B cell (primary cell): ENCODE results near the gene UCHL1.

Experiments
- EZH2 ChIP-seq: IDR thresholded peaks from 2 replicates; pipeline ENCODE4 v1.6.1; 2012; ENCODE audit warnings: borderline replicate concordance, low read depth, mild to moderate bottlenecking, moderate library complexity, low read length; ENCODE audit not compliant: insufficient read depth, poor library complexity, severe bottlenecking
- TF ChIP-seq, protein P1 (sequence below): fragments of 200-600 bp; IDR thresholded peaks from one replicate; pipeline ENCODE4 v1.8.0; 2022; ENCODE audit warnings: antibody characterized with exemption, mild to moderate bottlenecking

DNA sequence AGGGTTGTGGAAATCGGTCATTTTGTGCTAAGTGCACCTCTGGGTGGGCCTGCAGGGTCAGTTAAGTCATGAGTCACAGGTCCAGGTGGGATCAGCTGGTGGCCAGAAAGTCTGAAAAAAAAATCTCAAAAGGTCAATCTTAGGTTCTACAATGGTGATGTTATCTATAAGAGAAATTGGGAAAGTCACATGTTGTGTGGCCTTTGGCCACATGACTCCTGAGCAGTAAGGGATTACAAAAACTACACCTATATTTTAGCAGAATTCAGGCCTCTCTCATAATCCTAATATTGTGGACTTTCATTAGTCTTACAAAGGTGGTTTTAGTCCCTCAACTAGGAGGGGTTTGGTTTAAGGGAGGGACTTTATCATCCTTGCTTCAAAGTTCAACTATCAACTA, 59.1 kb downstream of the UCHL1 start:
- TF ChIP-seq, protein P1, sequence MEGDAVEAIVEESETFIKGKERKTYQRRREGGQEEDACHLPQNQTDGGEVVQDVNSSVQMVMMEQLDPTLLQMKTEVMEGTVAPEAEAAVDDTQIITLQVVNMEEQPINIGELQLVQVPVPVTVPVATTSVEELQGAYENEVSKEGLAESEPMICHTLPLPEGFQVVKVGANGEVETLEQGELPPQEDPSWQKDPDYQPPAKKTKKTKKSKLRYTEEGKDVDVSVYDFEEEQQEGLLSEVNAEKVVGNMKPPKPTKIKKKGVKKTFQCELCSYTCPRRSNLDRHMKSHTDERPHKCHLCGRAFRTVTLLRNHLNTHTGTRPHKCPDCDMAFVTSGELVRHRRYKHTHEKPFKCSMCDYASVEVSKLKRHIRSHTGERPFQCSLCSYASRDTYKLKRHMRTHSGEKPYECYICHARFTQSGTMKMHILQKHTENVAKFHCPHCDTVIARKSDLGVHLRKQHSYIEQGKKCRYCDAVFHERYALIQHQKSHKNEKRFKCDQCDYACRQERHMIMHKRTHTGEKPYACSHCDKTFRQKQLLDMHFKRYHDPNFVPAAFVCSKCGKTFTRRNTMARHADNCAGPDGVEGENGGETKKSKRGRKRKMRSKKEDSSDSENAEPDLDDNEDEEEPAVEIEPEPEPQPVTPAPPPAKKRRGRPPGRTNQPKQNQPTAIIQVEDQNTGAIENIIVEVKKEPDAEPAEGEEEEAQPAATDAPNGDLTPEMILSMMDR, result no peak
- no peak for TF ChIP-seq EZH2
